H1 (cell line): ENCODE data around the gene DPH6. TPM values are rescaled to one million over a fixed set of nuclear protein-coding genes. Genes with fewer than 3 reads are reported as not detected.

Source experiments
- CTCF ChIA-PET: fragments of 300-600 bp; sonication (Branson Sonifier 250); formaldehyde crosslinking; loops from one replicate; lab custom pipeline; 2021; ENCODE audit not compliant: partially characterized antibody; lab: Charles Lee
- POLR2A ChIA-PET: fragments of 300-600 bp; sonication (Branson Sonifier 250); formaldehyde crosslinking; loops from one replicate; lab custom pipeline; 2021; ENCODE audit warnings: inconsistent platforms; ENCODE audit not compliant: partially characterized antibody; lab: Charles Lee
- DNase-seq, 2 experiments: peaks; one replicate each; pipeline versions ENCODE4 v3.0.0 to v3.0.0-alpha.2; 2010 to 2022; ENCODE audit warnings: low spot score in 2 of 2, low read depth in 1 of 2, mixed read lengths in 1 of 2
- FAIRE-seq: peaks from 2 replicates; lab custom pipeline; 2011; peaks lifted over from hg19 to GRCh38; lab: Jason Lieb, UNC
- H2AFZ ChIP-seq: 2 replicates; pipeline ENCODE4 v1.8.1; 2012; ENCODE audit warnings: low read length, inconsistent platforms
- H2AK5ac ChIP-seq: 2 replicates; pipeline ENCODE4 v1.6.1; 2013; ENCODE audit warnings: low read depth, low read length
- H2BK120ac ChIP-seq: replicated peaks from 2 replicates; pipeline ENCODE3; 2013; ENCODE audit warnings: low read depth, low read length, inconsistent platforms
- H2BK12ac ChIP-seq: 2 replicates; pipeline ENCODE4 v1.6.1; 2013; ENCODE audit warnings: low read depth, low read length
- H2BK15ac ChIP-seq: 2 replicates; pipeline ENCODE4 v1.6.1; 2013; ENCODE audit warnings: low read length
- H2BK20ac ChIP-seq: 2 replicates; pipeline ENCODE4 v1.6.1; 2013; ENCODE audit warnings: low read length
- H2BK5ac ChIP-seq: 2 replicates; pipeline ENCODE4 v1.6.1; 2013; ENCODE audit warnings: low read depth, low read length
- H3K14ac ChIP-seq: 2 replicates; pipeline ENCODE4 v1.6.1; 2013; ENCODE audit warnings: inconsistent platforms; ENCODE audit not compliant: insufficient read length
- H3K18ac ChIP-seq: 2 replicates; pipeline ENCODE4 v1.6.1; 2013; ENCODE audit warnings: low read length; ENCODE audit errors: extremely low read depth
- H3K23ac ChIP-seq: 2 replicates; pipeline ENCODE4 v1.6.1; 2013; ENCODE audit warnings: inconsistent platforms; ENCODE audit not compliant: insufficient read length
- H3K23me2 ChIP-seq: 2 replicates; pipeline ENCODE4 v1.6.1; 2013; ENCODE audit warnings: low read depth, low read length
- H3K27ac ChIP-seq: 2 replicates; pipeline ENCODE4 v1.6.1; 2011; ENCODE audit warnings: low read depth, low read length, inconsistent platforms
- H3K27me3 ChIP-seq, 4 experiments: replicated peaks in 1 of 4; 1 replicate in 1 of 4; 2 replicates in 3 of 4; pipeline versions ENCODE4 v1.6.1 to v1.8.1; 2011 to 2013; ENCODE audit warnings: low read length in 3 of 4, mild to moderate bottlenecking in 3 of 4, inconsistent platforms in 2 of 4, mixed read lengths in 2 of 4, moderate library complexity in 1 of 4; ENCODE audit not compliant: control insufficient read depth in 3 of 4, insufficient read depth in 3 of 4; ENCODE audit errors: extremely low read depth in 1 of 4
- H3K36me3 ChIP-seq, 4 experiments: 2 replicates each; pipeline versions ENCODE4 v1.6.1 to v1.8.1; 2011 to 2013; ENCODE audit warnings: mild to moderate bottlenecking in 4 of 4, low read length in 3 of 4, moderate library complexity in 2 of 4, control low read depth in 1 of 4, inconsistent platforms in 1 of 4; ENCODE audit not compliant: insufficient read depth in 4 of 4, control insufficient read depth in 2 of 4
- H3K4ac ChIP-seq: replicated peaks from 2 replicates; pipeline ENCODE3; 2013; ENCODE audit warnings: low read length, low read depth, mixed read lengths, inconsistent platforms; ENCODE audit not compliant: insufficient read length
- H3K4me1 ChIP-seq, 4 experiments: replicated peaks in 1 of 4; 1 replicate in 1 of 4; 2 replicates in 3 of 4; pipeline versions ENCODE4 v1.6.1 to v1.8.1; 2011 to 2013; ENCODE audit warnings: low read length in 3 of 4, inconsistent platforms in 2 of 4, mixed read lengths in 1 of 4; ENCODE audit not compliant: insufficient read depth in 4 of 4, control insufficient read depth in 3 of 4
- H3K4me2 ChIP-seq, 2 experiments: 2 replicates each; pipeline versions ENCODE4 v1.6.1 to v1.8.1; 2011 to 2013; ENCODE audit warnings: low read depth in 2 of 2, low read length in 2 of 2, control low read depth in 1 of 2, inconsistent platforms in 1 of 2, mild to moderate bottlenecking in 1 of 2; ENCODE audit not compliant: insufficient read depth in 1 of 2
- H3K4me3 ChIP-seq, 4 experiments: fragments of 200-600, 300-600 bp in 1 of 4; sonication (generic), shearing (Covaris generic), sonication (Bioruptor Twin) in 1 of 4; 2 replicates each; pipeline versions ENCODE4 v1.5.1 to v1.8.1; 2011 to 2016; ENCODE audit warnings: low read length in 4 of 4, low read depth in 3 of 4, control low read depth in 2 of 4, inconsistent platforms in 2 of 4, mild to moderate bottlenecking in 2 of 4, mixed read lengths in 1 of 4, moderate library complexity in 1 of 4; ENCODE audit not compliant: insufficient read depth in 2 of 4; ENCODE audit errors: extremely low read depth in 1 of 4
- H3K56ac ChIP-seq: replicated peaks from 2 replicates; pipeline ENCODE3; 2013; ENCODE audit warnings: low read depth, mild to moderate bottlenecking, mixed read lengths, low read length, inconsistent platforms; ENCODE audit not compliant: insufficient read length
- H3K79me1 ChIP-seq: 2 replicates; pipeline ENCODE4 v1.6.1; 2013; ENCODE audit warnings: low read depth, low read length, control low read depth
- H3K79me2 ChIP-seq, 2 experiments: 2 replicates each; pipeline versions ENCODE4 v1.6.1 to v1.8.1; 2012 to 2013; ENCODE audit warnings: low read length in 2 of 2, mild to moderate bottlenecking in 2 of 2, inconsistent platforms in 1 of 2; ENCODE audit not compliant: insufficient read depth in 2 of 2, control insufficient read depth in 1 of 2
- H3K9ac ChIP-seq, 4 experiments: replicated peaks in 1 of 4; 1 replicate in 1 of 4; 2 replicates in 3 of 4; pipeline versions ENCODE4 v1.6.1 to v1.8.1; 2011 to 2013; ENCODE audit warnings: low read depth in 3 of 4, low read length in 3 of 4, control low read depth in 2 of 4, mild to moderate bottlenecking in 2 of 4, moderate library complexity in 2 of 4, inconsistent platforms in 1 of 4; ENCODE audit errors: extremely low read depth in 1 of 4
- H3K9me3 ChIP-seq, 2 experiments: 2 replicates each; pipeline versions ENCODE4 v1.6.1 to v1.8.1; 2012 to 2013; ENCODE audit warnings: mild to moderate bottlenecking in 2 of 2, moderate library complexity in 2 of 2, control low read depth in 1 of 2, inconsistent platforms in 1 of 2, low read depth in 1 of 2, low read length in 1 of 2, mixed read lengths in 1 of 2; ENCODE audit not compliant: insufficient read depth in 2 of 2
- H4K20me1 ChIP-seq, 2 experiments: replicated peaks in 1 of 2; 2 replicates each; pipeline versions ENCODE3 to v1.8.1; 2011 to 2013; ENCODE audit warnings: inconsistent platforms in 2 of 2, low read length in 2 of 2, mild to moderate bottlenecking in 1 of 2; ENCODE audit not compliant: insufficient read depth in 2 of 2, control insufficient read depth in 1 of 2
- H4K5ac ChIP-seq: 2 replicates; pipeline ENCODE4 v1.6.1; 2013; ENCODE audit warnings: low read length, low read depth, mixed read lengths, inconsistent platforms; ENCODE audit not compliant: insufficient read length
- H4K8ac ChIP-seq: 2 replicates; pipeline ENCODE4 v1.8.0; 2013; ENCODE audit warnings: mild to moderate bottlenecking, moderate library complexity, low read length, inconsistent platforms; ENCODE audit not compliant: insufficient read depth; ENCODE audit errors: extremely low read depth
- H4K91ac ChIP-seq: replicated peaks from 2 replicates; pipeline ENCODE3; 2013; ENCODE audit warnings: low read length, mixed read lengths, inconsistent platforms; ENCODE audit not compliant: insufficient read length
- CHD1 ChIP-seq: IDR thresholded peaks from 2 replicates; pipeline ENCODE4 v1.6.1; 2012; ENCODE audit warnings: low read depth, low read length, improper control_type of control experiment
- CTBP2 ChIP-seq: IDR thresholded peaks from 2 replicates; pipeline ENCODE4 v1.7.0; 2011; ENCODE audit warnings: borderline replicate concordance, mild to moderate bottlenecking, moderate library complexity, mixed read lengths, low read length; ENCODE audit not compliant: insufficient read depth, insufficient read length
- CTCF ChIP-seq, 3 experiments: IDR thresholded peaks; 1 replicate in 2 of 3; 2 replicates in 1 of 3; pipeline versions ENCODE4 v1.5.1 to v1.6.1; 2011; ENCODE audit warnings: low read length in 3 of 3, mild to moderate bottlenecking in 3 of 3, inconsistent platforms in 2 of 3, low read depth in 1 of 3, moderate library complexity in 1 of 3; ENCODE audit not compliant: insufficient read depth in 1 of 3; ENCODE audit errors: control extremely low read depth in 1 of 3
- NRF1 ChIP-seq: IDR thresholded peaks from 2 replicates; pipeline ENCODE4 v1.6.1; 2011; ENCODE audit warnings: mild to moderate bottlenecking, low read depth, low read length, improper control_type of control experiment
- POU5F1 ChIP-seq: IDR thresholded peaks from 2 replicates; pipeline ENCODE4 v1.6.1; 2011; ENCODE audit warnings: low read depth, mild to moderate bottlenecking, low read length, moderate library complexity
- SAP30 ChIP-seq: fragments of 300-600 bp; sonication (generic); IDR thresholded peaks from 2 replicates; pipeline ENCODE4 v1.7.1; 2012; ENCODE audit warnings: low read length, moderate library complexity, mild to moderate bottlenecking, inconsistent platforms; ENCODE audit not compliant: insufficient read depth, insufficient replicate concordance
- SIX5 ChIP-seq: IDR thresholded peaks from 2 replicates; pipeline ENCODE4 v1.6.1; 2011; ENCODE audit warnings: mild to moderate bottlenecking, low read depth, low read length
- TBP ChIP-seq: IDR thresholded peaks from 2 replicates; pipeline ENCODE4 v1.6.1; 2011; ENCODE audit warnings: low read depth, low read length, improper control_type of control experiment
- USF2 ChIP-seq: IDR thresholded peaks from 2 replicates; pipeline ENCODE4 v1.6.1; 2011; ENCODE audit warnings: low read length, improper control_type of control experiment
- WGBS, 2 experiments: shearing (Covaris generic) in 1 of 2; methylation state at CpG; one replicate each; pipeline versions ENCODE4 v1.1.6 to v1.1.7; 2013 to 2015; ENCODE audit warnings: low lambda C conversion rate in 2 of 2, mixed read lengths in 2 of 2, inconsistent platforms in 1 of 2, low coverage in 1 of 2, missing lambda C conversion rate in 1 of 2; ENCODE audit not compliant: insufficient replicate concordance in 2 of 2, insufficient coverage in 1 of 2, insufficient read length in 1 of 2; ENCODE audit errors: extremely low coverage in 1 of 2, missing lambda C conversion rate in 1 of 2; 5-methylcytosine and 5-hydroxymethylcytosine counted together
- polyA plus RNA-seq, 7 experiments: library from polyadenylated mRNA; depleted of rRNA in 3 of 7; stranded (reverse) in 5 of 7; unstranded in 2 of 7; fragments of >200 nt in 5 of 7; fragments of 200-250 nt in 2 of 7; gene quantifications; 1 replicate in 5 of 7; 2 replicates in 1 of 7; 4 replicates in 1 of 7; pipeline versions ENCODE4 v1.2.1 to v1.2.3, GENCODE V29; 2011 to 2013; ENCODE audit warnings: missing spikeins in 2 of 7, mixed read lengths in 2 of 7
- total RNA-seq: library from RNA; stranded (reverse); fragmentation: NEBNext Ultra II Directional; extraction: Animal tissue kit (Norgen Biotek cat#: 25700); gene quantifications from 2 replicates; pipeline ENCODE4 v1.2.1, GENCODE V29; 2021
- TF ChIP-seq, protein P1 (sequence below): IDR thresholded peaks from 2 replicates; pipeline ENCODE4 v1.6.1; 2012; ENCODE audit warnings: inconsistent platforms

The DPH6 gene
- total and polyA plus RNA-seq, 2 of the 8 experiments (the other 6 are each of a cell fraction or from before 2014, with no cell fraction given), result 21.6 to 30.5 TPM

- CTCF ChIA-PET, result interaction anchor here (0.6 kb wide), 1 partner anchor 15 kb away, joined by 3 read pairs; no protein-coding TSS in a partner anchor
- no peaks in the 10 kb centered on the region for H4K20me1 ChIP-seq
- no peak overlapping the region for H3K18ac ChIP-seq
- TF ChIP-seq TBP (no peak), POU5F1 (no peak), CTCF (IDR thresholded peaks at IDR 0.05; ENCODE audit: control extremely low read depth in 1 of 3, insufficient read depth in 1 of 3, low read depth in 1 of 3, low read length in 3 of 3) (no peak), SAP30 (no peak), SIX5 (no peak), NRF1 (no peak), CTBP2 (no peak), CHD1 (no peak), USF2 (no peak)
- TF ChIP-seq, protein P1, sequence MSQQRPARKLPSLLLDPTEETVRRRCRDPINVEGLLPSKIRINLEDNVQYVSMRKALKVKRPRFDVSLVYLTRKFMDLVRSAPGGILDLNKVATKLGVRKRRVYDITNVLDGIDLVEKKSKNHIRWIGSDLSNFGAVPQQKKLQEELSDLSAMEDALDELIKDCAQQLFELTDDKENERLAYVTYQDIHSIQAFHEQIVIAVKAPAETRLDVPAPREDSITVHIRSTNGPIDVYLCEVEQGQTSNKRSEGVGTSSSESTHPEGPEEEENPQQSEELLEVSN, result no peak
These were observed 146.1 kb downstream of the DPH6 start for GRCh38 chr15:35399901-35400300.

More at GRCh38 chr15:35399901-35400300, 146.1 kb downstream of the DPH6 start:
- Histone ChIP-seq H2BK15ac (no peak overlapping the region), H2AK5ac (no peak overlapping the region), H2AFZ (no peak overlapping the region), H3K79me1 (no peaks in the 10 kb centered on the region), H3K14ac (no peak overlapping the region), H4K8ac (no peak overlapping the region), H2BK120ac (no peak overlapping the region), H4K5ac (no peak overlapping the region), H2BK20ac (no peak overlapping the region), H3K27ac (no peak overlapping the region), H3K4ac (no peak overlapping the region), H3K4me3 (no peak overlapping the region), H3K79me2 (no peaks in the 10 kb centered on the region), H2BK5ac (no peak overlapping the region), H3K27me3 (no peaks in the 10 kb centered on the region; a peak in 1 of 7 replicates), H3K23ac (no peak overlapping the region), H3K9ac (no peak overlapping the region), H3K56ac (no peak overlapping the region), H3K4me2 (no peak overlapping the region), H4K91ac (no peak overlapping the region), H3K4me1 (no peaks in the 10 kb centered on the region), H3K36me3 (no peaks in the 10 kb centered on the region; a peak in 1 of 8 replicates), H3K23me2 (no peaks in the 10 kb centered on the region), H3K9me3 (no peaks in the 10 kb centered on the region), H2BK12ac (no peak overlapping the region)
- DNase-seq (no peak), FAIRE-seq (no peak)
- WGBS, 2 experiments, result 93% methylated on average over 3 of the region's 3 CpGs; no CpG with 5 or more reads in 1 of the 2 experiments
- POLR2A ChIA-PET, result no interaction called here
